HG03521 (cell line): ENCODE measurements around the gene SPINT2.
"Not testable (repeated sequence)": the region's sequence is repeated elsewhere in the genome, so short reads cannot be mapped to it uniquely, and the experiment has no call there.

ENCODE experiments used
- ATAC-seq: cut with Tn5 transposase; IDR thresholded peaks from one replicate; pipeline ENCODE4 v1.9.1; 2021; ENCODE audit warnings: mild to moderate bottlenecking, moderate library complexity; ENCODE audit not compliant: unreplicated experiment

Gene SPINT2, protein sequence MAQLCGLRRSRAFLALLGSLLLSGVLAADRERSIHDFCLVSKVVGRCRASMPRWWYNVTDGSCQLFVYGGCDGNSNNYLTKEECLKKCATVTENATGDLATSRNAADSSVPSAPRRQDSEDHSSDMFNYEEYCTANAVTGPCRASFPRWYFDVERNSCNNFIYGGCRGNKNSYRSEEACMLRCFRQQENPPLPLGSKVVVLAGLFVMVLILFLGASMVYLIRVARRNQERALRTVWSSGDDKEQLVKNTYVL

DNA sequence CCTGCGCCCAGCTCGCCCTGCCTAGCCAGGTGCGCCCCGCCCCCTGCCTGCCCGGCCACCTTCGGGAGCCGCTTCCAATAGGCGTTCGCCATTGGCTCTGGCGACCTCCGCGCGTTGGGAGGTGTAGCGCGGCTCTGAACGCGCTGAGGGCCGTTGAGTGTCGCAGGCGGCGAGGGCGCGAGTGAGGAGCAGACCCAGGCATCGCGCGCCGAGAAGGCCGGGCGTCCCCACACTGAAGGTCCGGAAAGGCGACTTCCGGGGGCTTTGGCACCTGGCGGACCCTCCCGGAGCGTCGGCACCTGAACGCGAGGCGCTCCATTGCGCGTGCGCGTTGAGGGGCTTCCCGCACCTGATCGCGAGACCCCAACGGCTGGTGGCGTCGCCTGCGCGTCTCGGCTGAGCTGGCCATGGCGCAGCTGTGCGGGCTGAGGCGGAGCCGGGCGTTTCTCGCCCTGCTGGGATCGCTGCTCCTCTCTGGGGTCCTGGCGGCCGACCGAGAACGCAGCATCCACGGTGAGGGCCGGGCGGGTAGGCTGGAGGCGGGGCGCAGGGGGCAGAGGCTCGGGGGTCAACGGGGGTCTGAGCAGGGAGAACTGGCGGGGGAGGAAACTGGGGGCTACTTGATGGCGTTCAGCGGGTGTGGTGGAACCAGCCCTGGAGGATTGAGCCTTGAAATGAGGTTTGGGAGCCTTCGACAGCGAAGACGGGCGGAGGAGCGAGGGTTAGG, at the start of gene SPINT2:
SPINT2 (plus strand) TSS at position 88 of the 727 bp plus-strand sequence; CDS start at position 408, 320 bp downstream.
- no peak for ATAC-seq

DNA sequence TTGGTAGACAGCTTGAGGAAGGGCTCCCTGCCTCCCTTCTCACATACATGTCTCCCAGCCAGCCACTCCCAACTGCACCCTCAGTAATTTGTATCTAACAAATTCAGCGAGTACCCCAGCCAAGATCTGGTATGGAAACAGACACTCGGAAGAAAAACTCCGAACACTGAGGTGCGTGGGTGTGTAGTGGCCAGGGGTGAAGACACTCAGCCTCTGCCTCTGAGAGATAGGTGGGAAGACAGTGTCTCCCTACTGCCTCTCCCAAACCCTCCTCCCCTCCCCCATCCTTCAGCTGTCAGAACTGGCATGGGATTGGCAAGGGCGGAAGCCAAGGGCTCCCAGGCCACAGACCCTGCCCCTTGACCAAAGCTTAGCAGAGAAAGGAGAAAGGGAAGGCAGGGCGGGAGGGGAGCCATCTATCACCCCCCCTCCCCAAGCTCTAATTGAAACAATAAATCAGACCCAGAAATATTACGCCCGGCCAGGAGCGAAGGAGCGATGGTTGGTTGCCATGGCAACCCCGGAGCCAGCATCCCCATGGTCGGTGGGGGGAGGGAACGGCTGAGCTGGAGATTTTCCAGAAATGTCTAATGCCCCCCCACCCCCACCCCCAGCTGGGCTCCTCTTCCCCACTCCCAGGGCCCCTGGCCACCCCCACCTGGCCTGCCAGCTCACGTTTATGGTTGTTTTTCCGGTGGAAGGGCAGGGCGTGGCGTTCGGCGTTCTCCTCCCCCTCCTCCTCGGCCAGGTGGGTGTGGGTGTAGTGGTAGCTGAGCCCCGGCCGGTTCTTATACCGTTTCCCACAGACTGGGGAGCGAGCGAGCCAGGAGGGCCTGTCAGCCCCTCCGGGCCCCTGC, 47.4 kb upstream of the SPINT2 start:
- ATAC-seq = no peak

DNA sequence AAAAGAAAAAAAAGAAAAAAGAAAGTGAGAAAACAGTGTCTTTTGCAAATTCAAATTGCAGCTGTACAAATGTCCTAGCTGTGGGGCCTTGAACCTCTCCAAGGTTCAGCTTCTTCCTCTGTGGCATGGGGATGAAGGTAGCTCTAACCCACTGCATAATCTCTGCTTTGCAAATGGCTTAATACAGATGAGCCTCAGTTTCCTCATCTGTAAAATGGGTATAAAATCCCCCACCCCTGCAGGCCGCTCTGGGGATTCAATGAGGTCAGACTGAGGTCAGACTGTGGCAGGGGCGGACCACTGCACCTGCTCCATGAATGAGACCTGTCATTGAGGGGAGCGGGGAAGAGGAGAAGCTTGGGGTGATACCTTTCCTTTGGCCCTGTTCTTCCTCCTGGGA, 46.2 kb upstream of the SPINT2 start:
- no peak for ATAC-seq

DNA sequence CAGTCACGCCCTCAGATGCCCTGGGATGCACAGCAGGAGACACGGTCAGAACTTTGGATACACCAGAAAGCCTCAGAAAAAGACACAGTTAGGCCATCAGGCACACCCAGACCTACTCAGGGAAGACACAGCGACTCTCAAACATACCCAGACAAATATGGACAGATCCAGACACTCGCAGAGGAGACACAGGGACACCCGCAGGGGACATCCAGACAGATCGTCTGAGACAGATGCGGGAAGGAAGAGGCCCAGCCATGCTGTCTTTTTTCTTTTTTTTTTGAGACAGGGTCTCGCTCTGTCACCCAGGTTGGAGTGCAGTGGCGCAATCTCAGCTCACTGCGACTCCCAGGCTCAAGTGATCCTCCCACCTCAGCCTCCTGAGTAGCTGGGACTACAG, 45.2 kb upstream of the SPINT2 start:
- no peak for ATAC-seq

DNA sequence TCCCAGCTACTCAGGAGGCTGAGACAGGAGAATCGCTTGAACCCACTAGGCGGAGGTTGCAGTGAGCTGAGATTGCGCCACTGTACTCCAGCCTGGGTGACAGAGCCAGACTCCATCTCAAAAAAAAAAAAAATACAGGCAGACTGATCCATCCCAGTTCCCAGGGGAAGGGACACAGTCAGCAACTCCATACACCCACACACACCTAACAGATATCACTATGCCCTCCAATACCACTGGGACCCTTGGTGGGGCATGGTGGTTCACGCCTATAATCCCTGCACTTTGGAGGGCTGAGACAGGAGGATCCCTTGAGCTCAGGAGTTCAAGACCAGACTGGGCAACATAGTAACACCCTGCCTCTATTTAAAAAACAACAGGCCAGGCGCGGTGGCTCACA, 43.0 kb upstream of the SPINT2 start:
- ATAC-seq = no peak

DNA sequence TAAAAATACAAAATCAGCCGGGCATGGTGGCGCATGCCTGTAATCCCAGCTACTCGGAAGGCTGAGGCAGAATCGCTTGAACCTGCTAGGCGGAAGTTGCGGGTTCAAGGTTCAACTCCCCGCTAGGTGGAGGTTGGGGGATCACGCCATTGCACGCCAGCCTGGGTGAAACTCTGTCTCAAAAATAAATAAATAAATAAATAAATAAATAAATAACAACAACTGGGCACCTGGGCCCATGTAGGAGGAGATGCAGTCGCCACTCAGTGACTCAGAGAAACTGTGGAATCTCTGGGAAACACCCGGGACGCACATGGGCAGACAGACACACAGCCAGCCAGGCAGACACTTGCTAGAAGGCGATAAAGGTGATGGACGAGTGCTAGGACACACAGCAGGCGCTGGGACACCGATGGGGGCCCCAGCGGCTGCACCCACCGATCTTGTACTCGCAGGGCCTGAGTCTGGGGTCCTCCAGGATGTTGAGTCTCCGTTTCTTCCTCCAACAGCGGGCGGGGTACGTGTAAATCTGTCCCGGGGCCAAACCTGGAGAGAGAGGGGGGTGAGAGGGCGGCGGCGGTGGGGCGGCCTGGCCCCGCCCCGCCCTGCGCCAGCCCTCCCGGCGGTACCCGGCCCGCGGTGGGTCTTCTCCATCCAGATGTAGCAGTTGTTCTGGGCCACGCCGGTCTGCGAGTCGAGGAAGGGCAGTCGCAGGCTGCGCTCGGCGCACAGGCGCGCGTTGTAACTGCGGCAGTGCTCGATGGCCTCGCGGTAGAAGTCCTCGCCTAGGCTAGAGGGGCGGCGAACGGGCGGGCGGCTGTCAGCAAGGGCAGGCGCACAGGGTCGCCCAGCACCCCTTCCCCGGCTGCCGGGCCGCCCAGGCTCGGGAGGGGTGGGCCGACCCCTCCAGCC, 42.2 kb upstream of the SPINT2 start:
- no peak for ATAC-seq

DNA sequence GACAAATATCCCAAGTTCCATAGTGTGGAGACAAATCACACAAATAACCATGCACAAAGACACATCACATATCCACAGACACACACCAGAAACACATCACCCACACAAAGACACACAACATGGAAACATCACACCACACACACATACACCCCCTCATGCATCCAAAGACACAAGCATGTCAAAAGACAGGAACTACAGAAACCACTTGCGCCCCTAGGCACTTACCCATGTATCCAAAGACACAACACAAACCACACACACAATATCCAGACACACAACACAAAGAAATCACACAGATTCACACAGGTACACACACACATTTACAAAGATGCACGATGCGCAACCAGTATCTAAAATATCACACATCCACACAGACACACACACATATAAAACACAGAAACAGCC, 41.3 kb upstream of the SPINT2 start:
- no peak for ATAC-seq

DNA sequence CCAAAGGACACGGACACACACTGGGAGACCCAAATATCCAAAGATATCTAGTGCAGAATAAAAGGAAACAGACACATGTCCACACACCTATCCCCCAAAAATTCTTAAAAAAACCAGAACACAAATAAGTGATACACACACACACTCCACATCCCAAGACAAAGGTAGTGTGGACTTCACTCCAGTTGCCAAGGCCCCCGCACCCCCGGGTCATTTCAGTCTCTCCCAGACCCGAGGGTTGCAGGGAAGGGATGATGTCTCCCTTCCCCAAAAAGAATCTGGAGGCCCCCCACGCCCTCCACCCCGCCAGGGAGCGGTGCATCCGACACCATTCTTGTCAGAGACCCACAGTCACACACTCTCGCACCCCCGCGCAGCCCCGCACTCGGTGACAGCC, 40.8 kb upstream of the SPINT2 start:
- ATAC-seq = no peak

DNA sequence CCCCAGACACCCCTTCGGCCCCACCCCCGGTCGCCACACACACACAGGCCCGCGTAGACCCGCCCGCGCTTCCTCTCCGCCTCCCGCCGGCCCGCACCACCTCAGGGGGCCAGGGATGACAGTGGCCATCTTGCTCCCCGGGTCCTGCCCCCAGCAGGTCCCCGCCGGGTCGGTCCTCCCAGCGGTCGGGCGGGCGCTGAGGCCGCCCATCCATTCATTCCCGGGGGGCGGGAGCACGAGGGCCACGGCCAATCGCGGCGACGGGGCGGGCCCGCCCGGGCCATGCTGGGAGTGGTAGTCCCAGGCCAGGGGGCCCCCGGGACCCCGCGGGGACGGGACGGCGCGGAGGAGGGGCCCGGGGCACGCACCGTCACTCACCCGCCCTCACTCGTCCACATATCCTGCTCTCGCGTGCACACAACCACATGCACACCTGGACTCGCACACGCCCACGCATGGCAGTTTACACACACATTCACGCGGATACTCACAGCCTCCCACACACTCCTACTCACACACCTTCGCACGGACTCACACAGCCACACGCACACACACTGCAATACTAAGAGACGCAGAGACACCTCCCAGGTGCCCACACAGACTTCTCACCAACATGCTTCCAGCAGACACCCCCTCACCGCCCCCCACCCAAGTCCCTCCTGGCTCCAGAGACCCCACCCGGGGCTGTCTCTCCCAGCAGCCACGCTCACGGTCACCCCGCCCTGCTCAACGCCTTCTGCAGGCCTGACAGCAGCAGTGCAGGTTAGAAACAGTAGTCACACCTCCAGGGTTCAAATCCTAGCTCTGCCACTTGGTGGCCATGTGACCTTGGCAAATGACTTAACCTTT, 40.1 kb upstream of the SPINT2 start, which contains the start of gene DPF1:
DPF1 (minus strand) TSS at position 209 of the 849 bp plus-strand sequence; CDS start at position 129, 80 bp downstream.
- ATAC-seq = peak; percentile 71

DNA sequence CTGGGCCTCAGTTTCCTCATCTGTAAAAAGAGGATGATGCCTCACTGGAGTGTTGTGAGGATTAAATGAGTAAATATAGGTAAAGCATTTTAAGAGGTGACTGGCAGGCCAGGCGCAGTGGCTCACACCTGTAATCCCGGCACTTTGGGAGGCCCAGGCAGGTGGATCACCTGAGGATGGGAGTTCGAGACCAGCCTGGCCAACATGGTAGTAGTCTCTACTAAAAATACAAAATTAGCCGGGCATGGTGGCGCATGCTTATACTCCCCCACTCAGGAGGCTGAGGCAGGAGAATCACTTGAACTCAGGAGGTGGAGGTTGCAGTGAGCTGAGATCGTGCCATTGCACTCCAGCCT, 39.5 kb upstream of the SPINT2 start:
- ATAC-seq = not testable (repeated sequence)

DNA sequence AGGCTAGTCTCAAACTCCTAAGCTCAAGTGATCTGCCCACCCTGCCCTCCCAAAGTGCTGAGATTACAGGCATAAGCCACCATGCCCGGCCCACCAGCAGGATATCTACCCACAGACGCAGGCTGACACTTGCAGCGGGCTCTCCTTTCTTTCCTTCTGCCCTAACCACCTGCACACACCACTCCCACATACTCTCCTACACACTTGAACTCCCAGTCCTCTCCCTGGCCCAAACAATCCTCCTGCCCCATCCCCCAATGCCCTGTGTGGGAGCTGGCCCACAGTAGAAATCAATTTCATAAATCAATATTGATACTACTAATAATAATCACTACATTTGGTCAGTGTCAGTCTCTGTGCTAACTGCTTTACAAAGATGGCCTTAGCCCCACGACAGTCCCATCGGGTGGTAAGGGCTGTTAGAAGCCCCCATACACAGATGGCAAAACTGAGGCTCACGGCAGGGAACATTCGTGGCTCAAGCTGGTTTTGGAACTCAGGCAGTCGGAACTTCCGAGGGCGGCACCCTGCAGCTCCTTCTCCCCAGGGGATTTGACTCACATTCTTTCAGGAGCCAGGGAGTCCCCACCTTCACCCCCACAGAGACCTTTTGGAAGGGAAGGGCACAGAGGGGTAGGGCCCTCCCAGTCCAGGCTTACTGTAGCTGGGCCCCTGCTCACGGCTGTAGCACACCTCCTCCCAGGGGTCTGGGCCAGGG, 36.9 kb upstream of the SPINT2 start:
- no peak for ATAC-seq

DNA sequence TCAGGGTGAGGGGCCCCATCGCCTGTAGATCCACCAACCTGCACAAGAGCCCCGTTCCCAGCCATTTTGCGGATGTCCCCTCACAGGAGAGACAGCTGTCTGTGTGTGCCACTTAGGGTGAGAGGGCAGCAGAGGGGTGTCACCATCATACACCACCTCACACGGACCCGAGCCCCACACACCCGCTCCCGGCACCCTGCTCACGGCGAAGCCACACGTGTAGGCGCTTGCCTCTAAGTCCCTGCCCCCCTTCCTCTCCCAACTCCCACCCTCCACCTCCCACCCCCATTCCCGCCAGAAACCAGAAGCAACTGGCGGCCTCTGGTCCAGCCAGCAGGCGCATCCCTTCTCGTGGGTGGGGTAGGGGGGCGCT, 36.4 kb upstream of the SPINT2 start:
- ATAC-seq = no peak

DNA sequence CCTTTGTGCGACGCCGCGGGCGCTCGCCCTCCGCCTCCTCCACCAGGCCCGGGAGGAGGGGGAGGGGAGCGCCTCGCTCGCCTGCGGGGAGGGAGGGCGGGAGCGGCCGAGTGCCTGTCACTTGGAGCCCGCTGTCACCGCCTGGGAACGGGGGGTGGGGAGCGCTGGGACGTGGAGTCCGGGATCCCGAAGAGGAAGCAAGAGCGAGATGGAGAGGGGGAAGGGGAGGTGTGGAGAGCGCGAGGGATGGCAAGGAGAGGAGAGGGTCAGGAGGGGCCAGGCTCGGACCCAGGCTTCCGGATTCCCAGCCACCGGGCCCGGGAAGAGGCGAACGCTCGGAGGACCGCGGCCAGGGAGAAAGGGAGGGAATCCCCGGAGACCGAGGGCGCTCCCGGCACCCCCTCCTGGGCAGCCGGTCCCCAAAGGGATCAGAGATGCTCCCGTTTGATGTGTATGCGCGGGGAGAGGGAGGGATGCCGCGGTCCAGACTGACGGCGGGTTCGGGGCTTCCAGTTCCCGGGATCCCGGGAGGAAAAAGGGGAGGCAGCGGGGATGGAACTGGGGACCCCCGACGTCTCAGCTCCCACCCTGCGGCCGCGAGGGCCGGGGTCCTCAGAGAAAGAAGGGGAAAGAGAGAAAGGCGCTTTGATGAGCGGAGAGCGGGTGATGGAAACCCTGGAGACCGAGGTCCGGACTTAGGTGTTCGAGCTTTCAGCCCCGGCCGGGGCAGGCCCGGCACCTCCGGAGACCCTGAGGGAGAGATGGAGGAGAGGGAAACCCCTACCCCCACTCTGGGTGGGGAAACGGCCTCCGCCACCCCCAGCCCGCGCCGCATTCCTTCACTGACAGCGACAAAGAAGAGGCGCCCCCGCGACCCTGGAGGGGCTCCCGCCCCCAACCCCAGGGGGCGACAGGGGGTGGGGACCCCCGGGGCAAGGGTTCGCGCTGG, 35.6 kb upstream of the SPINT2 start:
- ATAC-seq = no peak

DNA sequence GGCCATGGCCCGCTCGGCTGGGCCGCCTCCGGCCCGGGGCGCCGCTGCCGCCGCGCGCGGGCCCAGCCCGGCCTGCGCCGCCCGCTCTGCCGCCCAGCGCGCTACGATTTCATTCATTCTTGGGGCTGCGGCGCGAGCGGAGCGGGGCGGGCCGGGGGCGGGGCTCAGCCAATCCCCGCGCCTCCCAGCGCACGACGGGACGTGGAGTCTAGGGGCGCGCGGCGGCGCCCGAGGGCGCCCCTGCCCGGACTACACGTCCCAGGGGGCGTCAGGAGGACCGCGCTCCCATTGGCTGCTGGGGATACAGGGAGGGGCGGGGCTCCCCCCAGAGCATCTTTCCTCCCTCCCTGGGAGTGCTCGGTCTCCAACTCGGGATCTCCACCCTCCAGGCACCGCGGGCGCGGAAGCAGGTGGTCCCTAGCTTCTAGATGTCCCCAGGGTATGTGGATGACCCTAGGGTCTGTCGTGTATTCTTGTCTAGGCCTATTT, 34.7 kb upstream of the SPINT2 start:
- peak; percentile 56 for ATAC-seq

DNA sequence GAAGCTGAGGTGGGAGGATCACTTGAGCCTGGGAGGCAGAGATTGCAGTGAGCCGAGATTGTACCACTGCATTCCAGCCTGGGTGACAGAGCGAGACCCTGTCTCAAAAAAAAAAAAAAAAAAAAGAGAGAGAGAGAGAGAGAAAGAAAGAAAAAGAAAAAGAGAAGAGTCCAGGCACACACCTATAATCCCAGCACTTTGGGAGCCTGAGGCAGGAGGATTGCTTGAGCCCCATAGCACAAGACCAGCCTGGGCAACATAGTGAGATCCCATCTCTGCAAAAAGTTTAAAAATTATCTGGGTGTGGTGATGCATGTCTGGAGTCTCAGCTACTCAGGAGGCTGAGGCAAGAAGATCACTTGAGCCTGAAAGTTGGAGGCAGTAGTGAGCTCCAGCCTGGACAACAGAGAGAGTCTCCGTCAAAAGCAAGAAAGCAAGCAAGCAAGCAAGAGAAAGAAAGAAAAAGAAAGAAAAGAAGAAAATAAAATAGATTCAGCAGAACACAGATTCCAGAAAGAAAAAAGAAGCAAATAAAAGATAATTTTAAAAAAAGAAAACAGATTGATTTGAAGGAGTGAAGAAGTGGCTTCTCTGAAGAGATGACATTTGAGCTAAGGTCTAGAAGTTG, 33.8 kb upstream of the SPINT2 start:
- ATAC-seq = not testable (repeated sequence)

DNA sequence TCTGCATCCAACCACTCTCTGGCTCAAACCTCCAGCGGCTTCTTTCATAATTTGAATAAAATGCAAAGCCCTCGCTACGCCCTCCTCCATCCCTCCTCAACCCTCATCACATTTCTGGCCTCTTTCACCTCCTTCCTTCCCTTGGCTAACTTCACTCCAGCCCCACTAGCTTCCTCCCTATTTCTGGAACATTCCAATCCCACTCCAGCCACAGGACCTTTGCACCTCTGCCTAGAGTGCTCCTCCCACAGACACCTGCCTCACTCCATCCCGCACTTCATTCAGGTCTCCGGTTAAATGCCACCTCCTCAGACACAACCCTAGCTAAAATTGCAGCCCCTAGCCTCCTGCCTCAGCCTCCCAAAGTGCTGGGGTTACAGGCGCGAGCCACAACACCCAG, 32.5 kb upstream of the SPINT2 start:
- ATAC-seq = no peak

DNA sequence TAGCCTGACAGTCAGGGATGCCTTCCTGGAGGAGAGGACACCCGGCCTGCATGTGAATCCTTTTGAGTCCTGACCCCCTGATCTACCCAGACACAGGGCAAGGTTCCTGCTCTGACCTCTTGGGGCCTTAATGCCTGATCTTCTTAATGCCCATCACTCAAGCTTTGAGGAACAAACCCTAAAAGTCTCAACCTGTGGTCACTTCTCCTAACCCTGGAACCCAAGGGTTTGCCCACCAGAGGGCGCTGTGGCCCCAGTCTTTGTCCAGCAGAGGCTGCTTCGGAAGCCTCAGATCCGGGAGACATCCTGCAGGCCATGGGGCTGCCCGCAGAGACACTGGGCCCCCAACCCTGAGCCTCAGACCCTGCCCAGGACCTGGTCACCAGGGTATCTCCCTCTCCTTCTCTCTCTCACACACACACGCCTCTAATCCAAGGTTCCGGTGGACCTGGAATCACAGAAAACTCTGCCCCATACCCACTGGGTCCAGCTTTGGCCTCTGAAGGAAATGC, 30.6 kb upstream of the SPINT2 start:
- no peak for ATAC-seq
